ENCODE measurements around the gene ADK. TPM values are rescaled to one million over a fixed set of nuclear protein-coding genes. Genes with fewer than 3 reads are reported as not detected.
"Not testable (repeated sequence)": the region's sequence is repeated elsewhere in the genome, so short reads cannot be mapped to it uniquely, and the experiment has no call there.

ADK gene
- total RNA-seq, 2 experiments from 2014 or later: 56.9 to 57.5 TPM

- ChIA-PET POLR2A (no interaction called here), CTCF (no interaction called here)
- TF ChIP-seq CTCF (IDR thresholded peaks at IDR 0.05): no peak
- intact Hi-C loops (cut with micrococcal nuclease): no loop called here
- DNase-seq: no peak
- Mint-ChIP-seq H3K36me3 (ENCODE audit: low read depth) (peaks cover 4% of the 10 kb centered on the region), H3K9me3 (no peaks in the 10 kb centered on the region), H3K27ac (no peak overlapping the region), H3K4me3 (no peak overlapping the region), H3K27me3 (no peaks in the 10 kb centered on the region), H3K4me1 (ENCODE audit: low read depth) (peaks cover 7% of the 10 kb centered on the region)
- no peak for ATAC-seq
Measured at GRCh38 chr10:74292871-74293427, 141.9 kb downstream of the ADK start.

DNA sequence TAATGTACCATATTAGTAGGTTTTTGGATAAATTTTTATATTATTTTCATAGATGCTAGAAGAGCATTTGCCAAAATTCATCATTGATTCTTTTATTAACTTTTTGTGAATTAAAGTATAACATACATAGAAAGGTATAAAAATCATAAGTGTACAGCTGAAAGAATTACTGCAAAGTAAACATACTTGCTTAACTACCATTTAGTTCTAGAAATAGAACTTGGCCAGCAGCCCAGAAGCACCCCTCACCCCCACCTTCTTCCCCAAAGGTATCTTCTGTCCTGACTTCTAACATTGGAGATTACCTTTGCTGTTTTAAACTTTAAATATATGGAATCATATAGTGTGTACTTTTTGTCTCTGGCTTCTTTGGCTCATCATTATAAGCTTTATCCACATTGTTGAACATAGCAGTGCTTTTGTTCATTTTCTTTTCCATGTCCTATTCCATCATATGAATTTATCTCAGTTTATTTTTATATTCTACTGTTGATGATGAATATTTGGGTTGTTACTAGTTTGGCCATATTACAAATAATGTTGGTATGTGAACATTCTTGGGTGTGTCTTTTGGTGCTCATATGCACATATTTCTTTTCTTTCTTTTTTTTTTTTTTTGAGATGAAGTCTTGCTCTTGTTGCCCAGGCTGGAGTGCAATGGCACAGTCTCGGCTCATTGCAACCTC lies 142.8 kb downstream of the ADK start:
- intact Hi-C loops (cut with micrococcal nuclease): no loop called here
- TF ChIP-seq CTCF (IDR thresholded peaks at IDR 0.05): no peak
- Mint-ChIP-seq H3K27ac (no peak overlapping the region), H3K27me3 (no peaks in the 10 kb centered on the region), H3K4me1 (ENCODE audit: low read depth) (peaks cover 7% of the 10 kb centered on the region), H3K4me3 (no peak overlapping the region), H3K36me3 (ENCODE audit: low read depth) (peaks cover 6% of the 10 kb centered on the region), H3K9me3 (no peaks in the 10 kb centered on the region)
- POLR2A ChIA-PET: interaction anchor here (0.6 kb wide), 1 partner anchor 335 kb away, joined by 3 read pairs; no protein-coding TSS in a partner anchor
- ATAC-seq (no peak), DNase-seq (no peak)
- CTCF ChIA-PET: no interaction called here

DNA sequence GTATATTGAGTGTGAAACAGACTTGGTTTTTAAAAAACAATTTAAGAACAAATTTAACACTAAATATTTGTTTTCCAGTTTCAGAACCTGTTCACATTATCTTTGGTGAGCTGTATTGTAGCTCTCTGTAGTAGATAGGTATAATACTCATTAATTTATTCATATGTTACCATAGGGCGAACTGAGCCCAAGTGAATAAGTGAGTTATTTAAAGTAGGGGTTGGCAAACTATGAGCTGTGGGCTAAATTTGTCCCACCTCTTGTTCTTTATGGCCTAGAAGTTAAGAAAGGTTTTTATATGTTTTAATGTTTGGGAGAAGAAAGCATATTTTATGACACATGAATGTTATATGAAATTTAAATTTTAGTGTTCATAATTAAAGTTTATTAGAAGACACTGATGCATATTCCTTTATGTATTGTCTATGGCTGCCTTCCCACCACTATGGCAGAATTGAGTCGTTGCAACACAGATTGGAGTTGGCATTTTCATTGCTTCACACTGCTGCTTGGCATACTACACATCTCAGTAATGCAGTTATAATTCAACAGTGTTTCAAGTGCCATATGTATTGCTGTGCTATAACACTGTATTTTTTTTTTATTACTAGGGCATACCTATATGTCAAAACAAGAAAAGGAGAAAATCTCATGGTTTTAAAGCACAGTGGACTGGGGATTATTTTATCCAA lies 146.5 kb downstream of the ADK start:
- Mint-ChIP-seq H3K27ac (no peak overlapping the region), H3K36me3 (ENCODE audit: low read depth) (peaks cover 9% of the 10 kb centered on the region), H3K4me3 (no peak overlapping the region), H3K9me3 (no peaks in the 10 kb centered on the region), H3K4me1 (ENCODE audit: low read depth) (peaks cover 8% of the 10 kb centered on the region), H3K27me3 (no peaks in the 10 kb centered on the region)
- no peak for DNase-seq
- TF ChIP-seq CTCF (IDR thresholded peaks at IDR 0.05): no peak
- ChIA-PET CTCF (interaction anchor here (1.0 kb wide), 1 partner anchor 23 kb away, joined by 3 read pairs; no protein-coding TSS in a partner anchor), POLR2A (no interaction called here)
- intact Hi-C loops (cut with micrococcal nuclease): no loop called here
- no peak for ATAC-seq

- H3K9me3 Mint-ChIP-seq; ATAC-seq; H3K4me3 Mint-ChIP-seq; H3K27me3 Mint-ChIP-seq; H3K36me3 Mint-ChIP-seq (ENCODE audit: low read depth); H3K27ac Mint-ChIP-seq; intact Hi-C loops (cut with micrococcal nuclease); H3K4me1 Mint-ChIP-seq (ENCODE audit: low read depth); DNase-seq: not testable (repeated sequence)
- ChIA-PET CTCF (interaction anchor here (0.8 to 1.0 kb wide), 2 partner anchors 22 to 56 kb away, joined by 3 to 4 read pairs; no protein-coding TSS in a partner anchor), POLR2A (interaction anchor here (0.6 kb wide), 1 partner anchor 806 kb away, joined by 3 read pairs; no protein-coding TSS in a partner anchor)
Measured at GRCh38 chr10:74300074-74300621, 149.1 kb downstream of the ADK start.

DNA sequence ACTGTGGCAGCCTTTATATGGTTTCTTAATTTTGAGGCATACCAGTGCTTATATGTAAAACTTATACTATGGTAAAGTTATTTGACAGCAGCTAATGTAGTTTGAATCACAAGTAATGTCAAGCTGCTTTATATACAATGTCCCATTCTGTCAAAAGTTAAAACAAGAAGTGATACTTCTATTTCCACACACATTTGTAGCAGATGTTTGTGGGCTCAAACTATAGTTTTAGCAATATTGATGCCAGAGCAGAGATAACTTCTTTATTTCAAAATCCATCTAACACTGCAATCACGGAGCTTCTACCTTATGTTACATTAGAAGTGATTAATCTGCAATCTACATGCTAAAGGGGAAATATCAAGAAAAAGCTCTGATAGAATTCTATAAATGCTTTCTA lies 149.6 kb downstream of the ADK start:
- ChIA-PET CTCF (interaction anchor here (1.0 kb wide), 1 partner anchor 21 kb away, joined by 3 read pairs; no protein-coding TSS in a partner anchor), POLR2A (no interaction called here)
- DNase-seq: no peak
- intact Hi-C loops (cut with micrococcal nuclease): no loop called here
- Mint-ChIP-seq H3K36me3 (ENCODE audit: low read depth) (peaks cover 7% of the 10 kb centered on the region), H3K9me3 (no peaks in the 10 kb centered on the region), H3K4me1 (ENCODE audit: low read depth) (peaks cover 9% of the 10 kb centered on the region), H3K27ac (no peak overlapping the region), H3K27me3 (no peaks in the 10 kb centered on the region), H3K4me3 (no peak overlapping the region)
- no peak for TF ChIP-seq CTCF (IDR thresholded peaks at IDR 0.05)
- ATAC-seq: no peak

Data from activated CD8-positive, alpha-beta T cell treated with anti-CD3 and anti-CD28 coated beads for 36 hours (primary cell).